Stomach (tissue), 9 donors: ENCODE results near the gene ADORA2B. TPM values are rescaled to one million over a fixed set of nuclear protein-coding genes. Genes with fewer than 3 reads are reported as not detected.
A peak's percentile ranks its signal among the peaks of the same experiment; 100 is the strongest.

Experiments used
- DNase-seq, 2 donors: peaks; one replicate each; pipeline versions ENCODE4 v3.0.0 to v3.0.0-alpha.2; 2013 to 2019
- H3K27ac ChIP-seq, 5 donors: fragments of 200-600 bp in 4 of 5; sonication (generic) in 4 of 5; one replicate each; pipeline ENCODE4 v1.5.1; 2013 to 2019; ENCODE audit warnings: mild to moderate bottlenecking in 1 of 5, moderate library complexity in 1 of 5
- H3K27me3 ChIP-seq, 3 donors: fragments of 200-600 bp; sonication (generic); one replicate each; pipeline ENCODE4 v1.5.1; 2017 to 2019; ENCODE audit warnings: mixed run types in 1 of 3
- H3K36me3 ChIP-seq, 4 donors: fragments of 200-600 bp; sonication (generic); 1 replicate in 3 of 4; 2 replicates in 1 of 4; pipeline ENCODE4 v1.5.1; 2016 to 2019
- H3K4me1 ChIP-seq, 4 donors: fragments of 200-600 bp; sonication (generic); one replicate each; pipeline ENCODE4 v1.5.1; 2016 to 2019
- H3K4me3 ChIP-seq, 4 donors: fragments of 200-600 bp; sonication (generic) in 3 of 4; one replicate each; pipeline ENCODE4 v1.5.1; 2016 to 2019; ENCODE audit warnings: mild to moderate bottlenecking in 1 of 4
- H3K9me3 ChIP-seq, 4 donors: fragments of 200-600 bp; sonication (generic); one replicate each; pipeline ENCODE4 v1.5.1; 2016 to 2019
- EP300 ChIP-seq: sonication (generic); formaldehyde crosslinking; IDR thresholded peaks from one replicate; pipeline ENCODE4 v1.6.1; 2017; ENCODE audit warnings: antibody characterized with exemption
- POLR2A ChIP-seq, 4 donors: fragments of 450-650 bp; IDR thresholded peaks; one replicate each; pipeline ENCODE4 v1.6.1; 2016; ENCODE audit warnings: antibody characterized with exemption in 4 of 4, control low read depth in 2 of 4, mild to moderate bottlenecking in 1 of 4, moderate library complexity in 1 of 4
- POLR2AphosphoS5 ChIP-seq, 3 donors: sonication (generic); formaldehyde crosslinking; IDR thresholded peaks; one replicate each; pipeline ENCODE4 v1.6.1; 2016; ENCODE audit warnings: antibody characterized with exemption in 3 of 3
- whole genome bisulfite sequencing, 5 donors: extraction: QIAGEN DNeasy Blood & Tissue Kit in 3 of 5; methylation state at CpG; one replicate each; pipeline versions ENCODE4 v1.1.5 to v1.1.7; 2013 to 2018; 5-methylcytosine and 5-hydroxymethylcytosine counted together
- intact Hi-C: fragments of 100-400 bp; cut with DNase I; formaldehyde crosslinking; loops from one replicate; pipeline ENCODE4 v1.15.1; 2023; ENCODE audit warnings: low total_unique reads
- polyA plus RNA-seq, 3 donors: library from polyadenylated mRNA; stranded (reverse); fragments of 200-250 nt; gene quantifications; one replicate each; pipeline ENCODE4 v1.2.3, GENCODE V29; 2013
- total RNA-seq, 5 donors: library from RNA; depleted of rRNA; stranded (reverse); fragments of >200 nt; gene quantifications; one replicate each; pipeline versions ENCODE4 v1.1.0 to v1.2.3, GENCODE V29; 2014 to 2016
- TF ChIP-seq, protein P1 (sequence below), 7 experiments: fragments of 450-650 bp in 4 of 7; fragments of 200-600 bp in 3 of 7; sonication (generic) in 3 of 7; IDR thresholded peaks; one replicate each; pipeline ENCODE4 v1.5.1; 2016 to 2019; ENCODE audit warnings: antibody characterized with exemption in 7 of 7, control low read depth in 2 of 7, mild to moderate bottlenecking in 1 of 7
- donor health status: healthy with polysubstance abuse.
- donor health status: Bipolar disorder and iron deficiency.
- donor health status: healthy.

The ADORA2B gene
- total and polyA plus RNA-seq, 8 donors, result 0.25 to 18.8 (median 2.1) TPM; not detected in 2

DNA sequence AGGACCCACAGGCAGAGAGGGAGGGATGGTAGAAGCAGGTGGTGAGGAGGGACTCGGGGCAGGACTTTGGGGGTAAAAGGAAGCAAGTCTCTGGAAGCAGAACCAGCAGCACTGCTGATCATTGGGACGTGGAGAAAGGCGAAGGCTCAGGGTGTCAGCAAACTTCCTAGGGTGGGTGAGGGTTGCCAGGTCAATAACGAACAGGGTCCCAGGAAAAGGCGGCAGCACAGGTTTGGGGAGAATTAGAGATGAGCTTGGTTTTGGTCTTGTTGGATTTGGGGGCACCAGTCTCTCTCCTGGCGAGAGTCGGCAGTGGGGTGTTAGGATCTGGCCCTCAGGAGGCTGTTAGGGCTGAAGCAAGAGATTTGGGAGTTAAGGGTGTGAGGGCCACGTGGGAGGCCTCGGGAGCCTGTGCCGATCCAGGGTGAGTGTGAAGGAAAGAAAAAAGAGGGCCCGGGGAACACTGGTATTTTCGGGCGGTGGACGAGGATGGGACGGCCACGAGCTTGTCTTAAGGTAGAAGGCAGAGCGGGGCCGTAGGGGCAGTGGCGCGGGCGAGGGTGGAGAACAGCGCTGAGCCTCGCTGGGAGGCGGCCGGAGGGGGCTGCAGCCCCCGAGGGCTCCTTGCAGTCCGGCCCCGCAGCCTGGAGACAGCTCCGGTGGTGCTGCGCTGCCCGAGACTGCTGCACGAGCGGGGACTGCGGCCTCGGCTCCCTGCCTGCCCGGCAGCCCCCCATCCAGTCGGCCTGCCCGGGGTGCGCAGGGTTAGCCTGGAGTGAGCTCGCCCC is 765 bp upstream of the ADORA2B start:
- H3K36me3 ChIP-seq, result no peaks in the 10 kb centered on the region
- intact Hi-C loops, result no loop called here
- no peak for DNase-seq
- peak overlapping the region in 2 of 5 donors; percentile 44 to 66 for H3K27ac ChIP-seq
- H3K4me1 ChIP-seq, result peaks cover 23 to 42% (median 28%) of the 10 kb centered on the region in 4 donors
- TF ChIP-seq POLR2A (IDR thresholded peaks at IDR 0.05) (no peak), EP300 (no peak), POLR2AphosphoS5 (IDR thresholded peaks at IDR 0.05) (no peak)
- H3K9me3 ChIP-seq, result no peaks in the 10 kb centered on the region
- peaks cover 0 to 36% (median 22%) of the 10 kb centered on the region in 3 donors for H3K27me3 ChIP-seq
- H3K4me3 ChIP-seq, result peak overlapping the region; percentile 53 to 74 (median 60)
- WGBS, 5 donors, result 18 to 30% (median 19%) methylated on average over 28 to 40 of the region's 40 CpGs

- Histone ChIP-seq H3K9me3 (no peaks in the 10 kb centered on the region), H3K27ac (peak overlapping the region in 3 of 5 donors; percentile 14 to 66 (median 44)), H3K27me3 (peaks cover 0 to 36% (median 22%) of the 10 kb centered on the region in 3 donors), H3K36me3 (no peaks in the 10 kb centered on the region), H3K4me3 (peak overlapping the region; percentile 53 to 74 (median 60)), H3K4me1 (peaks cover 23 to 42% (median 28%) of the 10 kb centered on the region in 4 donors)
- WGBS, 5 donors, result 4 to 9% (median 7%) methylated on average over 22 to 64 of the region's 64 CpGs
- DNase-seq, result peak in 1 of 2 donors; percentile 53
- intact Hi-C loops, result no loop called here
- TF ChIP-seq POLR2A (IDR thresholded peaks at IDR 0.05), result no peak
- TF ChIP-seq POLR2AphosphoS5 (IDR thresholded peaks at IDR 0.05), result no peak
Measured at GRCh38 chr17:15945527-15946191, 729 bp downstream of the ADORA2B start.

- H3K9me3 ChIP-seq, result no peaks in the 10 kb centered on the region
- H3K27me3 ChIP-seq, result peaks cover 0 to 36% (median 22%) of the 10 kb centered on the region in 3 donors
- peak overlapping the region in 1 of 4 donors; percentile 57 for H3K4me3 ChIP-seq
- DNase-seq, result no peak
- 70 to 88% (median 82%) methylated on average over 7 to 9 of the region's 9 CpGs for WGBS, 5 donors
- no peak for TF ChIP-seq EP300
- TF ChIP-seq, protein P1, sequence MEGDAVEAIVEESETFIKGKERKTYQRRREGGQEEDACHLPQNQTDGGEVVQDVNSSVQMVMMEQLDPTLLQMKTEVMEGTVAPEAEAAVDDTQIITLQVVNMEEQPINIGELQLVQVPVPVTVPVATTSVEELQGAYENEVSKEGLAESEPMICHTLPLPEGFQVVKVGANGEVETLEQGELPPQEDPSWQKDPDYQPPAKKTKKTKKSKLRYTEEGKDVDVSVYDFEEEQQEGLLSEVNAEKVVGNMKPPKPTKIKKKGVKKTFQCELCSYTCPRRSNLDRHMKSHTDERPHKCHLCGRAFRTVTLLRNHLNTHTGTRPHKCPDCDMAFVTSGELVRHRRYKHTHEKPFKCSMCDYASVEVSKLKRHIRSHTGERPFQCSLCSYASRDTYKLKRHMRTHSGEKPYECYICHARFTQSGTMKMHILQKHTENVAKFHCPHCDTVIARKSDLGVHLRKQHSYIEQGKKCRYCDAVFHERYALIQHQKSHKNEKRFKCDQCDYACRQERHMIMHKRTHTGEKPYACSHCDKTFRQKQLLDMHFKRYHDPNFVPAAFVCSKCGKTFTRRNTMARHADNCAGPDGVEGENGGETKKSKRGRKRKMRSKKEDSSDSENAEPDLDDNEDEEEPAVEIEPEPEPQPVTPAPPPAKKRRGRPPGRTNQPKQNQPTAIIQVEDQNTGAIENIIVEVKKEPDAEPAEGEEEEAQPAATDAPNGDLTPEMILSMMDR (IDR thresholded peaks at IDR 0.05), result no peak
- TF ChIP-seq POLR2A (IDR thresholded peaks at IDR 0.05), result no peak
- TF ChIP-seq POLR2AphosphoS5 (IDR thresholded peaks at IDR 0.05), result no peak
- H3K4me1 ChIP-seq, result peaks cover 23 to 42% (median 28%) of the 10 kb centered on the region in 4 donors
- intact Hi-C loops, result no loop called here
- peak overlapping the region in 1 of 5 donors; percentile 2 for H3K27ac ChIP-seq
- no peaks in the 10 kb centered on the region for H3K36me3 ChIP-seq
Measured at GRCh38 chr17:15946611-15947120, 1.7 kb downstream of the ADORA2B start.

DNA sequence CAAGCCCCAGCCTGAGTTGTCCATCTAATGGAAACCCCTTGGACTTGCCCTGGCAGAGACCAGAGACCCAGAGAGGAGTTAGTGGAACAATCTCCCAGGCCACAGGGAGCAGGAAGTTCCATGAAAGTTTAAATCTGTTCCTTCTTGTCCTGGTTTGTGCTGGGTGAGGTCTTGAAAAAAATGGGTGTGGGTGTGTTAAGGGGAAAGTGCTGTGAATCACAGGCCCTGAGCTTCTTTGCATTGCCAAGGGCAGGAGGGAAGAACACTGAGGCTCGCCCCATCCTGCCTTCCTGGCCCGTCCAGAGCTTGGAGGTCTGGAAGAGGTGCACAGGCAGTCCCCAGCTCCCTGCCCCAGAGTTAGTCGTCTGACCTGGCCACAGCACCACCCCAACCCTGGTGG is 2.3 kb downstream of the ADORA2B start:
- DNase-seq, result peak in 1 of 2 donors; percentile 27
- TF ChIP-seq, protein P1 (IDR thresholded peaks at IDR 0.05), result no peak
- TF ChIP-seq EP300, result no peak
- no peak for TF ChIP-seq POLR2AphosphoS5 (IDR thresholded peaks at IDR 0.05)
- TF ChIP-seq POLR2A (IDR thresholded peaks at IDR 0.05), result no peak
- H3K36me3 ChIP-seq, result no peaks in the 10 kb centered on the region
- H3K27me3 ChIP-seq, result peaks cover 0 to 36% (median 22%) of the 10 kb centered on the region in 3 donors
- H3K4me3 ChIP-seq, result no peak overlapping the region
- peak overlapping the region in 1 of 5 donors; percentile 2 for H3K27ac ChIP-seq
- H3K4me1 ChIP-seq, result peaks cover 23 to 42% (median 28%) of the 10 kb centered on the region in 4 donors
- intact Hi-C loops, result no loop called here
- 63 to 89% (median 87%) methylated on average over 2 to 3 of the region's 3 CpGs for WGBS, 5 donors
- no peaks in the 10 kb centered on the region for H3K9me3 ChIP-seq
